Activated CD8-positive, alpha-beta memory T cell treated with anti-CD3 and anti-CD28 coated beads for 48 hours (primary cell): Measurements from ENCODE around the gene KCNQ5.
"Not testable (repeated sequence)": the region's sequence is repeated elsewhere in the genome, so short reads cannot be mapped to it uniquely, and the experiment has no call there.

Experiments
- DNase-seq, 3 experiments: peaks; one replicate each; pipeline ENCODE4 v3.0.0-alpha.2; 2020; ENCODE audit warnings: low read depth in 2 of 3, low spot score in 2 of 3

The KCNQ5 gene

GRCh38 chr6:72621291-72622093, at the start of gene KCNQ5:
TSS of gene KCNQ5 (plus strand) at chr6:72622064.
- DNase-seq, result peak in 2 of 3 experiments; percentile 23 to 31

- no peak for DNase-seq
Observed at GRCh38 chr6:72579865-72580264, 42.0 kb upstream of the KCNQ5 start.

GRCh38 chr6:72580281-72580940, 41.5 kb upstream of the KCNQ5 start:
- DNase-seq, result no peak

GRCh38 chr6:72580950-72581349, 40.9 kb upstream of the KCNQ5 start:
- not testable (repeated sequence) for DNase-seq

GRCh38 chr6:72588155-72588554, 33.7 kb upstream of the KCNQ5 start:
- no peak for DNase-seq

GRCh38 chr6:72589096-72589495, 32.8 kb upstream of the KCNQ5 start:
- no peak for DNase-seq

GRCh38 chr6:72595812-72596211, 26.1 kb upstream of the KCNQ5 start:
- DNase-seq, result no peak

- no peak for DNase-seq
Observed at GRCh38 chr6:72616406-72617015, 5.4 kb upstream of the KCNQ5 start.

- no peak for DNase-seq
Observed at GRCh38 chr6:72617721-72618120, 4.1 kb upstream of the KCNQ5 start.

GRCh38 chr6:72619883-72620696, 1.8 kb upstream of the KCNQ5 start:
- DNase-seq, result peak; percentile 43 to 70 (median 45)

- peak in 1 of 3 experiments; percentile 10 for DNase-seq
Observed at GRCh38 chr6:72620871-72621290, 983 bp upstream of the KCNQ5 start.

GRCh38 chr6:72622094-72622940, 453 bp downstream of the KCNQ5 start:
- DNase-seq, result peak; percentile 21 to 52 (median 49)

- DNase-seq, result no peak
Observed at GRCh38 chr6:72623808-72624207, 1.9 kb downstream of the KCNQ5 start.

- no peak for DNase-seq
Observed at GRCh38 chr6:72624557-72625160, 2.8 kb downstream of the KCNQ5 start.

GRCh38 chr6:72626126-72626525, 4.3 kb downstream of the KCNQ5 start:
- no peak for DNase-seq

- no peak for DNase-seq
Observed at GRCh38 chr6:72627539-72627938, 5.7 kb downstream of the KCNQ5 start.

GRCh38 chr6:72631480-72631879, 9.6 kb downstream of the KCNQ5 start:
- DNase-seq, result no peak

GRCh38 chr6:72635636-72636035, 13.8 kb downstream of the KCNQ5 start:
- no peak for DNase-seq

- DNase-seq, result no peak
Observed at GRCh38 chr6:72636215-72636614, 14.4 kb downstream of the KCNQ5 start.

- DNase-seq, result no peak
Observed at GRCh38 chr6:72636786-72637185, 14.9 kb downstream of the KCNQ5 start.
